ENCODE measurements around the gene WDR93.
"Not testable (repeated sequence)": the region's sequence is repeated elsewhere in the genome, so short reads cannot be mapped to it uniquely, and the experiment has no call there.

- TF ChIP-seq POLR2A, CTCF (IDR thresholded peaks at IDR 0.05): not testable (repeated sequence)
Observed at GRCh38 chr15:89689930-89690275, 708 bp upstream of the WDR93 start.
